ENCODE measurements around the gene HNRNPUL1. TPM values are rescaled to one million over a fixed set of nuclear protein-coding genes. Genes with fewer than 3 reads are reported as not detected.

HNRNPUL1 gene
- total and polyA plus RNA-seq, 10 of the 15 experiments (the other 5 are each of a cell fraction or from before 2014, with no cell fraction given): 11.1 to 276 (median 117) TPM

- TF ChIP-seq SUPT20H (IDR thresholded peaks at IDR 0.05; ENCODE audit: borderline replicate concordance, control insufficient read depth, low read depth, low read length) (no peak), RBBP5 (conservative IDR thresholded peaks at IDR 0.05) (no peak), MEF2B (IDR thresholded peaks at IDR 0.05; ENCODE audit: partially characterized antibody, poor library complexity, severe bottlenecking) (no peak), TAF1 (IDR thresholded peaks at IDR 0.05; ENCODE audit: borderline replicate concordance, low read depth, low read length) (0 out of 2 replicates have a peak, but pooled peaks have one; percentile 21), JUND (IDR thresholded peaks at IDR 0.05; ENCODE audit: low read depth, low read length) (no peak), KAT2A (conservative IDR thresholded peaks at IDR 0.05; ENCODE audit: control insufficient read depth, low read depth, low read length) (no peak), WRNIP1 (IDR thresholded peaks at IDR 0.05; ENCODE audit: borderline replicate concordance, low read depth, low read length) (no peak), GATAD2B (conservative IDR thresholded peaks at IDR 0.05; ENCODE audit: low read depth) (no peak), ZZZ3 (IDR thresholded peaks at IDR 0.05; ENCODE audit: control insufficient read depth, insufficient read length, low read depth) (no peak), JUNB (IDR thresholded peaks at IDR 0.05) (peak; percentile 19; the same call in 1 of the 2 replicates), SIN3A (IDR thresholded peaks at IDR 0.05; ENCODE audit: low read depth, low read length) (no peak), E2F8 (IDR thresholded peaks at IDR 0.05; ENCODE audit: low read depth, partially characterized antibody) (no peak), PAX8 (IDR thresholded peaks at IDR 0.05) (no peak), BMI1 (IDR thresholded peaks at IDR 0.05; ENCODE audit: borderline replicate concordance) (no peak)
- TF ChIP-seq, protein P1, sequence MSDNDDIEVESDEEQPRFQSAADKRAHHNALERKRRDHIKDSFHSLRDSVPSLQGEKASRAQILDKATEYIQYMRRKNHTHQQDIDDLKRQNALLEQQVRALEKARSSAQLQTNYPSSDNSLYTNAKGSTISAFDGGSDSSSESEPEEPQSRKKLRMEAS (IDR thresholded peaks at IDR 0.05; ENCODE audit: low read depth, low read length): no peak
- TF ChIP-seq, protein P2, sequence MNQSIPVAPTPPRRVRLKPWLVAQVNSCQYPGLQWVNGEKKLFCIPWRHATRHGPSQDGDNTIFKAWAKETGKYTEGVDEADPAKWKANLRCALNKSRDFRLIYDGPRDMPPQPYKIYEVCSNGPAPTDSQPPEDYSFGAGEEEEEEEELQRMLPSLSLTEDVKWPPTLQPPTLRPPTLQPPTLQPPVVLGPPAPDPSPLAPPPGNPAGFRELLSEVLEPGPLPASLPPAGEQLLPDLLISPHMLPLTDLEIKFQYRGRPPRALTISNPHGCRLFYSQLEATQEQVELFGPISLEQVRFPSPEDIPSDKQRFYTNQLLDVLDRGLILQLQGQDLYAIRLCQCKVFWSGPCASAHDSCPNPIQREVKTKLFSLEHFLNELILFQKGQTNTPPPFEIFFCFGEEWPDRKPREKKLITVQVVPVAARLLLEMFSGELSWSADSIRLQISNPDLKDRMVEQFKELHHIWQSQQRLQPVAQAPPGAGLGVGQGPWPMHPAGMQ (IDR thresholded peaks at IDR 0.05; ENCODE audit: borderline replicate concordance): no peak
- TF ChIP-seq, protein P3, sequence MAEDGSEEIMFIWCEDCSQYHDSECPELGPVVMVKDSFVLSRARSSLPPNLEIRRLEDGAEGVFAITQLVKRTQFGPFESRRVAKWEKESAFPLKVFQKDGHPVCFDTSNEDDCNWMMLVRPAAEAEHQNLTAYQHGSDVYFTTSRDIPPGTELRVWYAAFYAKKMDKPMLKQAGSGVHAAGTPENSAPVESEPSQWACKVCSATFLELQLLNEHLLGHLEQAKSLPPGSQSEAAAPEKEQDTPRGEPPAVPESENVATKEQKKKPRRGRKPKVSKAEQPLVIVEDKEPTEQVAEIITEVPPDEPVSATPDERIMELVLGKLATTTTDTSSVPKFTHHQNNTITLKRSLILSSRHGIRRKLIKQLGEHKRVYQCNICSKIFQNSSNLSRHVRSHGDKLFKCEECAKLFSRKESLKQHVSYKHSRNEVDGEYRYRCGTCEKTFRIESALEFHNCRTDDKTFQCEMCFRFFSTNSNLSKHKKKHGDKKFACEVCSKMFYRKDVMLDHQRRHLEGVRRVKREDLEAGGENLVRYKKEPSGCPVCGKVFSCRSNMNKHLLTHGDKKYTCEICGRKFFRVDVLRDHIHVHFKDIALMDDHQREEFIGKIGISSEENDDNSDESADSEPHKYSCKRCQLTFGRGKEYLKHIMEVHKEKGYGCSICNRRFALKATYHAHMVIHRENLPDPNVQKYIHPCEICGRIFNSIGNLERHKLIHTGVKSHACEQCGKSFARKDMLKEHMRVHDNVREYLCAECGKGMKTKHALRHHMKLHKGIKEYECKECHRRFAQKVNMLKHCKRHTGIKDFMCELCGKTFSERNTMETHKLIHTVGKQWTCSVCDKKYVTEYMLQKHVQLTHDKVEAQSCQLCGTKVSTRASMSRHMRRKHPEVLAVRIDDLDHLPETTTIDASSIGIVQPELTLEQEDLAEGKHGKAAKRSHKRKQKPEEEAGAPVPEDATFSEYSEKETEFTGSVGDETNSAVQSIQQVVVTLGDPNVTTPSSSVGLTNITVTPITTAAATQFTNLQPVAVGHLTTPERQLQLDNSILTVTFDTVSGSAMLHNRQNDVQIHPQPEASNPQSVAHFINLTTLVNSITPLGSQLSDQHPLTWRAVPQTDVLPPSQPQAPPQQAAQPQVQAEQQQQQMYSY (CRISPR knock-in tag; IDR thresholded peaks at IDR 0.05): no peak
These were observed 38.6 kb downstream of the HNRNPUL1 start (continued) for GRCh38 chr19:41302624-41303351.
